HAP-1 (cell line): Measurements from ENCODE around the gene SORBS1.

ENCODE experiments used
- DNase-seq, 2 experiments: peaks; one replicate each; pipeline ENCODE4 v3.0.0-alpha.2; 2016 to 2020; ENCODE audit warnings: low spot score in 2 of 2
- H3K27me3 ChIP-seq: fragments of 250-450 bp; sonication (Bioruptor Pico); 2 replicates; pipeline ENCODE4 v1.5.1; 2020; ENCODE audit warnings: low read depth, mild to moderate bottlenecking, moderate library complexity
- H3K36me3 ChIP-seq: fragments of 250-450 bp; sonication (Bioruptor Pico); replicated peaks from 2 replicates; pipeline ENCODE4 v1.5.1; 2020; ENCODE audit warnings: mild to moderate bottlenecking
- H3K4me1 ChIP-seq: fragments of 250-450 bp; sonication (Bioruptor Pico); 2 replicates; pipeline ENCODE4 v1.5.1; 2020; ENCODE audit warnings: mild to moderate bottlenecking
- H3K4me3 ChIP-seq: fragments of 250-450 bp; sonication (Bioruptor Pico); 2 replicates; pipeline ENCODE4 v1.5.1; 2020; ENCODE audit warnings: mild to moderate bottlenecking, moderate library complexity
- H3K9me3 ChIP-seq: fragments of 250-450 bp; sonication (Bioruptor Pico); 2 replicates; pipeline ENCODE4 v1.5.1; 2020; ENCODE audit warnings: mild to moderate bottlenecking, moderate library complexity
- in situ Hi-C: fragments of 300-500 bp; cut with MboI; formaldehyde crosslinking; loops from 3 replicates; pipeline ENCODE4 v1.14.3; 2020; ENCODE audit warnings: low sequenced_read_pairs, inconsistent platforms, mixed read lengths

The SORBS1 gene

GRCh38 chr10:95278061-95278988 lies 282.8 kb downstream of the SORBS1 start:
- in situ Hi-C loops, result no loop called here
- Histone ChIP-seq H3K4me1 (no peaks in the 10 kb centered on the region), H3K4me3 (no peak overlapping the region), H3K9me3 (no peaks in the 10 kb centered on the region), H3K36me3 (no peaks in the 10 kb centered on the region), H3K27me3 (no peaks in the 10 kb centered on the region)
- no peak for DNase-seq

GRCh38 chr10:95277614-95278013 lies 283.6 kb downstream of the SORBS1 start:
- H3K4me3 ChIP-seq, result no peak overlapping the region
- H3K9me3 ChIP-seq, result no peaks in the 10 kb centered on the region
- DNase-seq, result no peak
- no peaks in the 10 kb centered on the region for H3K36me3 ChIP-seq
- H3K27me3 ChIP-seq, result no peaks in the 10 kb centered on the region
- in situ Hi-C loops, result no loop called here
- no peaks in the 10 kb centered on the region for H3K4me1 ChIP-seq

DNA sequence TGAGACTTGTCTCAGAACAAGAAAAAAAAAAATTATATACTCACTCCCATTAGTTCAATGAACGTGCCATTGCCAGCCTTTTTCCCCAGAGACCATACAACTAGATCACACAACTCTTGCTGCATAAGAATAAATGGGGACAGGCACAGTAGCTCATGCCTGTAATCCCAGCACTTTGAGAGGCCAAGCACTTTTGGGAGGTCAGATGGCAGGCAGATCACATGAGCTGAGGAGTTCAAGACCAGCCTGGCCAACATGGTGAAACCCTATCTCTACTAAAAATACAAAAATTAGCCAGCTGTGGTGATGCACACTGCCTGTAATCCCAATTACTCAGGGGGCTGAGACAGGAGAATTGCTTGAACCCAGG lies 284.0 kb downstream of the SORBS1 start:
- Histone ChIP-seq H3K4me3 (no peak overlapping the region), H3K27me3 (no peaks in the 10 kb centered on the region), H3K9me3 (no peaks in the 10 kb centered on the region), H3K36me3 (no peaks in the 10 kb centered on the region), H3K4me1 (no peaks in the 10 kb centered on the region)
- DNase-seq, result no peak
- in situ Hi-C loops, result no loop called here

GRCh38 chr10:95276367-95277200 lies 284.6 kb downstream of the SORBS1 start:
- no peak for DNase-seq
- Histone ChIP-seq H3K4me1 (no peaks in the 10 kb centered on the region), H3K36me3 (no peaks in the 10 kb centered on the region), H3K4me3 (no peak overlapping the region), H3K9me3 (no peaks in the 10 kb centered on the region), H3K27me3 (no peaks in the 10 kb centered on the region)
- in situ Hi-C loops, result no loop called here

- in situ Hi-C loops, result no loop called here
- Histone ChIP-seq H3K27me3 (no peaks in the 10 kb centered on the region), H3K36me3 (no peaks in the 10 kb centered on the region), H3K4me3 (no peak overlapping the region), H3K9me3 (no peaks in the 10 kb centered on the region), H3K4me1 (no peaks in the 10 kb centered on the region)
- no peak for DNase-seq
Measured at GRCh38 chr10:95275726-95276366, 285.3 kb downstream of the SORBS1 start.

GRCh38 chr10:95273393-95274312 lies 287.5 kb downstream of the SORBS1 start:
- DNase-seq, result no peak
- Histone ChIP-seq H3K4me3 (no peak overlapping the region), H3K27me3 (no peaks in the 10 kb centered on the region), H3K4me1 (no peaks in the 10 kb centered on the region), H3K9me3 (no peaks in the 10 kb centered on the region), H3K36me3 (peaks cover 7% of the 10 kb centered on the region; the same call in 1 of the 2 replicates)
- in situ Hi-C loops, result no loop called here

- no peak for DNase-seq
- peaks cover 21% of the 10 kb centered on the region for H3K36me3 ChIP-seq
- H3K27me3 ChIP-seq, result no peaks in the 10 kb centered on the region
- in situ Hi-C loops, result no loop called here
- no peak overlapping the region for H3K4me3 ChIP-seq
- H3K4me1 ChIP-seq, result peaks cover 4% of the 10 kb centered on the region; the same call in 1 of the 2 replicates
- no peaks in the 10 kb centered on the region for H3K9me3 ChIP-seq
Measured at GRCh38 chr10:95268438-95268837, 292.7 kb downstream of the SORBS1 start.

DNA sequence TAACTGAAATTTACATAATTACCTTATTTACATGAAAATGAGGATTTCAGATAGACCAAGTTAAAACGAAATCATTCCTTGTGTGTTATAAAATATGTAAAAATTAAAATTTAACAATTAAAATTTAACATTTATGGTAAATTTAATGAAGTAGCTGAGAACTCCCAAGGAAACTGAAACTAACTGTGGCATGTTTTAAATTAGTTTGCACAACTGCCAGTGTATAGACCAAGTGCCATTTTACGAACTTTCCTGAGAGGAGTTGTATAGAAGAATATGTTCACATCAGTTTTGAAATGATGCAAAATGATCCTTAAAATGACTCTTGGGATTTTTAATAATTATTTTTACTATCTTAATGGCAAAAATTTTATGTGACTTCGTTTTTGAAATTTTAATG lies 293.9 kb downstream of the SORBS1 start:
- Histone ChIP-seq H3K27me3 (no peaks in the 10 kb centered on the region), H3K4me3 (no peak overlapping the region), H3K36me3 (peaks cover 21% of the 10 kb centered on the region), H3K9me3 (no peaks in the 10 kb centered on the region), H3K4me1 (peaks cover 4% of the 10 kb centered on the region; the same call in 1 of the 2 replicates)
- in situ Hi-C loops, result no loop called here
- no peak for DNase-seq

- H3K36me3 ChIP-seq, result peaks cover 21% of the 10 kb centered on the region
- H3K9me3 ChIP-seq, result no peaks in the 10 kb centered on the region
- DNase-seq, result peak in 1 of 2 experiments; percentile 34
- H3K4me3 ChIP-seq, result no peak overlapping the region
- H3K4me1 ChIP-seq, result peaks cover 4% of the 10 kb centered on the region; the same call in 1 of the 2 replicates
- H3K27me3 ChIP-seq, result no peaks in the 10 kb centered on the region
- in situ Hi-C loops, result no loop called here
Measured at GRCh38 chr10:95266674-95267095, 294.5 kb downstream of the SORBS1 start.

DNA sequence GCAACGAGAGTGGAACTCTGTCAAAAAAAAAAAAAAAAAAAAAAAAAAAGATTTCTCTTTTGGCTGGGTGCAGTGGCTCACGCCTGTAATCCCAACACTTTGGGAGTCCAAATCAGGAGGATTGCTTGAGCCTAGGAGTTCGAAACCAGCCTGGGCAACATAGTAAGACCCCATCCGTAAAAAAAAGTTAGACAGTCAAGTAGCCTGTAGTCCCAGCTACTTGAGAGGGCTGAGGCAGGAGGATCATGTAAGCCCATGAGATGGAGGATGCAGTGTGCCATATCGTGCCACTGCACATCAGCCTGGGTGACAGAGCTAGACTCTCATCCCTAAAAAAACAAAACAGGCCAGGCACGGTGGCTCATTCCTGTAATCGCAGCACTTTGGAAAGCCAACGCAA lies 295.6 kb downstream of the SORBS1 start:
- Histone ChIP-seq H3K9me3 (no peaks in the 10 kb centered on the region), H3K4me1 (peaks cover 4% of the 10 kb centered on the region; the same call in 1 of the 2 replicates), H3K4me3 (no peak overlapping the region), H3K27me3 (no peaks in the 10 kb centered on the region), H3K36me3 (peaks cover 23% of the 10 kb centered on the region)
- no peak for DNase-seq
- in situ Hi-C loops, result no loop called here

GRCh38 chr10:95264227-95265051 lies 296.7 kb downstream of the SORBS1 start:
- H3K36me3 ChIP-seq, result peaks cover 23% of the 10 kb centered on the region
- no peaks in the 10 kb centered on the region for H3K9me3 ChIP-seq
- in situ Hi-C loops, result no loop called here
- no peak for DNase-seq
- H3K27me3 ChIP-seq, result no peaks in the 10 kb centered on the region
- H3K4me3 ChIP-seq, result no peak overlapping the region
- H3K4me1 ChIP-seq, result peaks cover 4% of the 10 kb centered on the region; the same call in 1 of the 2 replicates

DNA sequence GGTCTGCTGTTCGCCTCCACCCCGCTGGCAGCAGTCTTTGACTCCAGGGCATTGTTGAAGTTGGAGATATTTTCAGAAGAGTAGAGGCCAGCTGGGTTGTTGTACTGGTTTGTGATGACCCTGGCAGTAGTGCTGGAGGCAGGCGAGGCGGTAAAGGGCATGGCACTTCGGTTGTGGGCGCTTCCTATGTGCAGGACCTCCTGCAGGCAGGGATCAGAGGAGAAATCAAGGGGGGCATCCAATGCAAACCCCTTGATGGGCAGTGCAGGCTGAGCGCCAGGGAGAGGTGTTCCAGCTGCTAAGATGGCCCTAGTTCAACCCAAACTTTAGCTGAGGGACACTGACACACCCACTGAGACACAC lies 297.3 kb downstream of the SORBS1 start:
- no peaks in the 10 kb centered on the region for H3K27me3 ChIP-seq
- peaks cover 4% of the 10 kb centered on the region; the same call in 1 of the 2 replicates for H3K4me1 ChIP-seq
- no peak overlapping the region for H3K4me3 ChIP-seq
- in situ Hi-C loops, result no loop called here
- no peaks in the 10 kb centered on the region for H3K9me3 ChIP-seq
- DNase-seq, result no peak
- H3K36me3 ChIP-seq, result peaks cover 21% of the 10 kb centered on the region
